ENCODE measurements around the gene COL16A1.

DNA sequence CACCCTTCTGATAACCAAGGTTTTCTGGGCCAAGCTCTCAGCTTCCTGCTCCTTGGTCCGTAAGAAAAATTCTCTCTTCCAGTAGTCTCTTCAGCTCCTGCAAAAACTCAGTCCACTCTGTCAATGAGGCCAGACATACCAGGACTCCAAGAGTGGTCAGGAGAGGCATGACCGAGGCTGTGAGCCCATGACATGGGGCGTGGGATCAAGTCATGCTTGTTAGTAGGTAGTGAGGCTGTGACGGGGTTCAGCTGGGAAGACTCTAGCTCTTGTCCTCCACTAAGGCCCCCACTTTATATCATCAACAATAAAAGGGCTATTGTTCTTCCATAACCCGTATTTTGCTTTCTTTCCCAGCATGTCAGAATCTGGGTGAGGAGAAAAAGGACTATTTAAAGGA lies 96.5 kb downstream of the COL16A1 start:
- TF ChIP-seq ZNF589 (CRISPR knock-in tag; conservative IDR thresholded peaks at IDR 0.05), result no peak
- no peak for TF ChIP-seq JDP2 (CRISPR knock-in tag; IDR thresholded peaks at IDR 0.05; ENCODE audit: borderline replicate concordance)
- TF ChIP-seq, protein P1, sequence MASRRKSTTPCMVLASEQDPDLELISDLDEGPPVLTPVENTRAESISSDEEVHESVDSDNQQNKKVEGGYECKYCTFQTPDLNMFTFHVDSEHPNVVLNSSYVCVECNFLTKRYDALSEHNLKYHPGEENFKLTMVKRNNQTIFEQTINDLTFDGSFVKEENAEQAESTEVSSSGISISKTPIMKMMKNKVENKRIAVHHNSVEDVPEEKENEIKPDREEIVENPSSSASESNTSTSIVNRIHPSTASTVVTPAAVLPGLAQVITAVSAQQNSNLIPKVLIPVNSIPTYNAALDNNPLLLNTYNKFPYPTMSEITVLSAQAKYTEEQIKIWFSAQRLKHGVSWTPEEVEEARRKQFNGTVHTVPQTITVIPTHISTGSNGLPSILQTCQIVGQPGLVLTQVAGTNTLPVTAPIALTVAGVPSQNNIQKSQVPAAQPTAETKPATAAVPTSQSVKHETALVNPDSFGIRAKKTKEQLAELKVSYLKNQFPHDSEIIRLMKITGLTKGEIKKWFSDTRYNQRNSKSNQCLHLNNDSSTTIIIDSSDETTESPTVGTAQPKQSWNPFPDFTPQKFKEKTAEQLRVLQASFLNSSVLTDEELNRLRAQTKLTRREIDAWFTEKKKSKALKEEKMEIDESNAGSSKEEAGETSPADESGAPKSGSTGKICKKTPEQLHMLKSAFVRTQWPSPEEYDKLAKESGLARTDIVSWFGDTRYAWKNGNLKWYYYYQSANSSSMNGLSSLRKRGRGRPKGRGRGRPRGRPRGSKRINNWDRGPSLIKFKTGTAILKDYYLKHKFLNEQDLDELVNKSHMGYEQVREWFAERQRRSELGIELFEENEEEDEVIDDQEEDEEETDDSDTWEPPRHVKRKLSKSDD (CRISPR knock-in tag; IDR thresholded peaks at IDR 0.05; ENCODE audit: low read depth), result no peak
- no peak for TF ChIP-seq STAG1 (CRISPR knock-in tag; IDR thresholded peaks at IDR 0.05)
- no peak for TF ChIP-seq KDM5A (IDR thresholded peaks at IDR 0.05; ENCODE audit: borderline replicate concordance, low read length)
- TF ChIP-seq, protein P2, sequence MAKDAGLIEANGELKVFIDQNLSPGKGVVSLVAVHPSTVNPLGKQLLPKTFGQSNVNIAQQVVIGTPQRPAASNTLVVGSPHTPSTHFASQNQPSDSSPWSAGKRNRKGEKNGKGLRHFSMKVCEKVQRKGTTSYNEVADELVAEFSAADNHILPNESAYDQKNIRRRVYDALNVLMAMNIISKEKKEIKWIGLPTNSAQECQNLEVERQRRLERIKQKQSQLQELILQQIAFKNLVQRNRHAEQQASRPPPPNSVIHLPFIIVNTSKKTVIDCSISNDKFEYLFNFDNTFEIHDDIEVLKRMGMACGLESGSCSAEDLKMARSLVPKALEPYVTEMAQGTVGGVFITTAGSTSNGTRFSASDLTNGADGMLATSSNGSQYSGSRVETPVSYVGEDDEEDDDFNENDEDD (CRISPR knock-in tag; IDR thresholded peaks at IDR 0.05; ENCODE audit: borderline replicate concordance), result no peak
- no peak for TF ChIP-seq ZNF501 (CRISPR knock-in tag; IDR thresholded peaks at IDR 0.05)
- TF ChIP-seq ZNF232 (CRISPR knock-in tag; IDR thresholded peaks at IDR 0.05; ENCODE audit: borderline replicate concordance), result no peak
- no peak for TF ChIP-seq TCF7L2 (IDR thresholded peaks at IDR 0.05; ENCODE audit: low read depth, low read length)
- TF ChIP-seq JUNB (CRISPR knock-in tag; IDR thresholded peaks at IDR 0.05; ENCODE audit: borderline replicate concordance), result no peak
- TF ChIP-seq RCOR2 (CRISPR knock-in tag; IDR thresholded peaks at IDR 0.05), result no peak
- no peak for TF ChIP-seq MXI1 (IDR thresholded peaks at IDR 0.05; ENCODE audit: borderline replicate concordance, low read depth, low read length)
- TF ChIP-seq PHF20 (CRISPR knock-in tag; IDR thresholded peaks at IDR 0.05), result no peak
- no peak for TF ChIP-seq CREB1 (IDR thresholded peaks at IDR 0.05)
- TF ChIP-seq CREB1 (CRISPR knock-in tag; IDR thresholded peaks at IDR 0.05), result no peak
